Left ventricle myocardium inferior (tissue), 1 donor: Measurements from ENCODE around the gene AP3D1. TPM values are rescaled to one million over a fixed set of nuclear protein-coding genes. Genes with fewer than 3 reads are reported as not detected.
A peak's percentile ranks its signal among the peaks of the same experiment; 100 is the strongest.
"Not testable (repeated sequence)": the region's sequence is repeated elsewhere in the genome, so short reads cannot be mapped to it uniquely, and the experiment has no call there.

Source experiments
- DNase-seq: peaks from one replicate; pipeline ENCODE4 v3.0.0-alpha.2; 2020
- H3K27ac ChIP-seq: fragments of 200-600 bp; replicated peaks from 2 replicates; pipeline ENCODE4 v1.8.0; 2021
- H3K27me3 ChIP-seq: fragments of 200-600 bp; 2 replicates; pipeline ENCODE4 v1.8.0; 2021; ENCODE audit warnings: low read depth
- H3K36me3 ChIP-seq: fragments of 200-600 bp; 2 replicates; pipeline ENCODE4 v1.8.0; 2021
- H3K4me1 ChIP-seq: fragments of 200-600 bp; 2 replicates; pipeline ENCODE4 v1.8.0; 2021
- H3K4me3 ChIP-seq: fragments of 200-600 bp; 2 replicates; pipeline ENCODE4 v1.8.0; 2021; ENCODE audit warnings: mild to moderate bottlenecking, moderate library complexity
- H3K9me3 ChIP-seq: fragments of 200-600 bp; replicated peaks from 2 replicates; pipeline ENCODE4 v1.8.0; 2021
- intact Hi-C: fragments of 100-400 bp; cut with micrococcal nuclease; formaldehyde crosslinking; loops from one replicate; pipeline ENCODE4 v1.11.0; 2022
- total RNA-seq: library from RNA; stranded (reverse); fragmentation: NEBNext Ultra II Directional; extraction: Animal tissue kit (Norgen Biotek cat#: 25700); gene quantifications from one replicate; pipeline ENCODE4 v1.2.1, GENCODE V29; 2021
- TF ChIP-seq, protein P1 (sequence below): fragments of 200-600 bp; IDR thresholded peaks from 2 replicates; pipeline ENCODE4 v1.8.0; 2021; ENCODE audit warnings: antibody characterized with exemption, mild to moderate bottlenecking, borderline replicate concordance
- donor health status: DM: no; HTN: yes; CAD: no; lungs with severe emphysema.

Gene AP3D1
- total RNA-seq, 1 donor from 2014 or later: 75.4 TPM

DNA sequence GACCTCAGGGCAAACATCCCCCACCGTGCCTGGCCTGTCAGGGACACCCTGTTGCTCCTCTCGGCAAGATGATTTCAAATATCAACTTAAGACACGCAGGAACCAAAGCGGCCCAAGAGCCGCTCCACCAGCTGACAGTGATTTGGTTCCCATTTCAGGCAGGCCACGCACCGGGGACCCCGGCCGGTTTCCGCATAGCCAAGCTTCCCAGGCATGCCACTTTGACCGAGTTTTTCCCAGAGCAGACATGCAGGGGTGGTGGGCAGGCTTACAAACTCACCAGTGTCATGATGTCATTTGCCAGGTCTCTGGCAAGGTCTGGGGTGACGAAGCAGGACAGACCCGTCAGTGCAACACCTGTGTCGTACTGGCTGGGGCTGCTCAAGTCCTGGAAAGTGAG lies 19.2 kb downstream of the AP3D1 start:
- TF ChIP-seq, protein P1, sequence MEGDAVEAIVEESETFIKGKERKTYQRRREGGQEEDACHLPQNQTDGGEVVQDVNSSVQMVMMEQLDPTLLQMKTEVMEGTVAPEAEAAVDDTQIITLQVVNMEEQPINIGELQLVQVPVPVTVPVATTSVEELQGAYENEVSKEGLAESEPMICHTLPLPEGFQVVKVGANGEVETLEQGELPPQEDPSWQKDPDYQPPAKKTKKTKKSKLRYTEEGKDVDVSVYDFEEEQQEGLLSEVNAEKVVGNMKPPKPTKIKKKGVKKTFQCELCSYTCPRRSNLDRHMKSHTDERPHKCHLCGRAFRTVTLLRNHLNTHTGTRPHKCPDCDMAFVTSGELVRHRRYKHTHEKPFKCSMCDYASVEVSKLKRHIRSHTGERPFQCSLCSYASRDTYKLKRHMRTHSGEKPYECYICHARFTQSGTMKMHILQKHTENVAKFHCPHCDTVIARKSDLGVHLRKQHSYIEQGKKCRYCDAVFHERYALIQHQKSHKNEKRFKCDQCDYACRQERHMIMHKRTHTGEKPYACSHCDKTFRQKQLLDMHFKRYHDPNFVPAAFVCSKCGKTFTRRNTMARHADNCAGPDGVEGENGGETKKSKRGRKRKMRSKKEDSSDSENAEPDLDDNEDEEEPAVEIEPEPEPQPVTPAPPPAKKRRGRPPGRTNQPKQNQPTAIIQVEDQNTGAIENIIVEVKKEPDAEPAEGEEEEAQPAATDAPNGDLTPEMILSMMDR: no peak
- intact Hi-C loops: no loop called here
- Histone ChIP-seq H3K4me3 (no peak overlapping the region), H3K4me1 (peaks cover 48% of the 10 kb centered on the region), H3K27me3 (no peaks in the 10 kb centered on the region), H3K9me3 (no peaks in the 10 kb centered on the region), H3K36me3 (peaks cover 65% of the 10 kb centered on the region), H3K27ac (peak overlapping the region; percentile 79)
- no peak for DNase-seq

DNA sequence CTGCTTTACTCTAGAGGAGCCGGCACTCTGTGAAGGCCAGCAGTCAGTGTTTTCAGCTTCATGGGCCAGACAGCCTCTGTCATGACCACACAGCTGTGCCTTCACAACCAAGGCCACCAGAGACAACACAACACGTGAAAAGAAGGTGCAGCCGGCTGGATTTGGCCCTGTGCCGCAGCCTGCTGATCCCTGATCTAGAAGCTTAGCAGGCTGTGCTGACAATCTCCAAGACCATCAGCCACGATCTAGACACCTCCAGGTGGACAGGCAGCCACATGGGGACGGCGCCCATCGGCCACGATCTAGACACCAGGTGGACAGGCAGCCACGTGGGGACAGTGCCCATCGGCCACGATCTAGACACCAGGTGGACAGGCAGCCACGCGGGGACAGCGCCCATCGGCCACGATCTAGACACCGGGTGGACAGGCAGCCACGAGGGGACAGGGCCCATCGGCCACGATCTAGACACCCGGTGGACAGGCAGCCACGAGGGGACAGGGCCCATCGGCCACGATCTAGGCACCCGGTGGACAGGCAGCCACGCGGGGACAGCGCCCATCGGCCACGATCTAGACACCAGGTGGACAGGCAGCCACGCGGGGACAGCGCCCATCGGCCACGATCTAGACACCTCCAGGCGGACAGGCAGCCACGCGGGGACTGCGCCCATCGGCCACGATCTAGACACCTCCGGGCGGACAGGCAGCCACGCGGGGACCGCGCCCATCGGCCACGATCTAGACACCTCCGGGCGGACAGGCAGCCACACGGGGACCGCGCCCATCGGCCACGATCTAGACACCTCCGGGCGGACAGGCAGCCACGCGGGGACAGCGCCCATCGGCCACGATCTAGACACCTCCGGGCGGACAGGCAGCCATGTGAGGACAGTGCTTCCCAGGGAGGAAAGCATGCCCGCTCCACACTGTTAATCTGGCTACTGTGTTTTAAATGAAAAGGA lies 20.1 kb downstream of the AP3D1 start:
- DNase-seq, H3K4me3 ChIP-seq, H3K9me3 ChIP-seq, intact Hi-C loops, H3K27me3 ChIP-seq: not testable (repeated sequence)
- H3K27ac ChIP-seq: peak overlapping the region; percentile 90
- peaks cover 65% of the 10 kb centered on the region for H3K36me3 ChIP-seq
- peaks cover 53% of the 10 kb centered on the region for H3K4me1 ChIP-seq

DNA sequence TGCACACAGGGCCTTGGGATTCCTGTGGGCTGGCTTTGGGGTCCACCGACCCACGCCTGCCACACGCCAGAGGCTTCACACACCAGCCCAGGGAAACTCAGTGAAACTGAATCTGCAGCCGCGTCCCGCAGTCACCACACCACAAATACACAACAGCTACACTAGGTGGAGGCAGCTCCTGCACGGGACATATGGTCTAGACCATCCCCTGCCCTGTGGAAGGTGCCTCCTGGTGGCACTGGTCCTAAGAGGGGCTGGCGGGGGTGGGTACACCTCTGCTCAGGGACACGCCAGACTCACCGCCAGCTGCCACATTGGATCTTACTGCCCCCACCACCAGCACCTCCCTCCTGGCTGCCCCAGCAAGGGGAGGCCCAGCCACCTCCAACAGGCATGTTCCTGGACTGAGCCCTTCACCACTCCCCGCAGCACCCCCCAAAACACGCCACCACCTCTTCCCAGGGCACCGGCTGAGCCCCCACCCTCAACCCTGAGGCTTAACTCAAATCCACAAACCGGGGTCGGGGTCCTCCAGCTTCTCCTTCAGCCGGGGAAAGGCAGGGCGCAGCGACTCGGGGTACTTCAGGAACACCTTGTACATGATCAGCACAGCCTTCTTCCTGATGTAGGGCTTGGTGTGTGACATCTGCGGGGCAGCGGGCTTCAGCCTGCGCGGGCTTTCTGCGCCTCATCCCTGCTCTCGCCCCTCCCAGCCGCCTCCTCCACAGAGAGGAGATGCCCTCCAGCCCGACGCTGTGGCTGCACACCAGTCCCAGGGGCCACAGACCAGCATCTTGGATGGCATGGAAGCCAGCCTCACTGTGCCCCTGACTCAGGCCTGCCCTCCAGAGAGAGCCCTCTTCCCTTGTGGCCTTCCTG lies 21.2 kb downstream of the AP3D1 start:
- intact Hi-C loops: no loop called here
- no peaks in the 10 kb centered on the region for H3K9me3 ChIP-seq
- peaks cover 53% of the 10 kb centered on the region for H3K4me1 ChIP-seq
- TF ChIP-seq, protein P1: no peak
- H3K27ac ChIP-seq: peak overlapping the region; percentile 90
- H3K4me3 ChIP-seq: no peak overlapping the region
- DNase-seq: no peak
- no peaks in the 10 kb centered on the region for H3K27me3 ChIP-seq
- H3K36me3 ChIP-seq: peaks cover 67% of the 10 kb centered on the region

DNA sequence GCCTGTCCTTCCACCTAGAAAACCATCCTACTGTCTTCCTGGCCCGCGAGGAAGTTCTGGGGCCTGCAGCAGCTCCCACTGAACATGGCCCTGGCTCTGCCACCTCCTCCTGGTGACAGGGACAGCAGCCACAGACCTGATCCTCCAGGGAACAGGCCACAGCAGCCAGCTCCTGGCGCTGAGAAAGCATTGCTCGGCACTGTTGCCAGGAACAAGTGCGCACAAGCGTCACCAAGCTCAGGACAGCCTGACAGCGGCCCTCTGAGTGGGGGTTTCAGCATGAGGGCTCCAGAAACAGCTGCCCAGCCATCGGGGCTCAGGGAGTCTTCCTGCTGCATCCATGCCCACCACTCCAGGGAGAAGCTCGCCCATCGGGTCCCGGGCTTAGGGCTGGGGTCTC lies 21.9 kb downstream of the AP3D1 start:
- intact Hi-C loops: no loop called here
- DNase-seq: peak; percentile 76
- H3K27ac ChIP-seq: peak overlapping the region; percentile 90

DNA sequence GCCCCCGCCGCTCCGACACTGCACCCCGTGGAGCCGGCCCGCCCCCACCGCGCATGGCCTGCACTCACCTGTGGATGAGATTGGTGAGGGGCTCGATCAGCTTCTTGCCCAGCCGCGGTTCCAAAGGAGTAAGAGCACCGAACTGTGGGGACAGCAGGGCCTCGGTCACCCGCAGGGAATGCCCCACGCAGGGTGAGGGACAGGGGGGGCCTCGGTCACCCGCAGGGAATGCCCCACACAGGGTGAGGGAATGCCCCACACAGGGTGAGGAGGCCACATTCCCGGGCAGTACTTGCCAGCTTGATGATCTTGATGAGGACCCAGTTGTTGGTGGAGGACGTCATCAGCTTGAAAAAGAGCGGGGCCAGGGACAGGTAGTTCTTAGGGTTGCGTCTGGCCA lies 22.3 kb downstream of the AP3D1 start:
- H3K9me3 ChIP-seq: no peaks in the 10 kb centered on the region
- H3K4me3 ChIP-seq: peak overlapping the region; percentile 17
- H3K27ac ChIP-seq: peak overlapping the region; percentile 90
- DNase-seq: no peak
- H3K36me3 ChIP-seq: peaks cover 70% of the 10 kb centered on the region
- TF ChIP-seq, protein P1: no peak
- intact Hi-C loops: no loop called here
- no peaks in the 10 kb centered on the region for H3K27me3 ChIP-seq
- H3K4me1 ChIP-seq: peaks cover 53% of the 10 kb centered on the region

More for the DNA sequence above, 21.9 kb downstream of the AP3D1 start:
- Histone ChIP-seq H3K4me1 (peaks cover 53% of the 10 kb centered on the region), H3K36me3 (peaks cover 65% of the 10 kb centered on the region), H3K9me3 (no peaks in the 10 kb centered on the region), H3K27me3 (no peaks in the 10 kb centered on the region), H3K4me3 (peak overlapping the region; percentile 17)
- TF ChIP-seq, protein P1: no peak
